ENCODE data around the gene ADK. TPM values are rescaled to one million over a fixed set of nuclear protein-coding genes. Genes with fewer than 3 reads are reported as not detected.
"Not testable (repeated sequence)": the region's sequence is repeated elsewhere in the genome, so short reads cannot be mapped to it uniquely, and the experiment has no call there.

The ADK gene
- total RNA-seq, 3 donors from 2014 or later = 27.2 to 50.8 (median 40.0) TPM

DNA sequence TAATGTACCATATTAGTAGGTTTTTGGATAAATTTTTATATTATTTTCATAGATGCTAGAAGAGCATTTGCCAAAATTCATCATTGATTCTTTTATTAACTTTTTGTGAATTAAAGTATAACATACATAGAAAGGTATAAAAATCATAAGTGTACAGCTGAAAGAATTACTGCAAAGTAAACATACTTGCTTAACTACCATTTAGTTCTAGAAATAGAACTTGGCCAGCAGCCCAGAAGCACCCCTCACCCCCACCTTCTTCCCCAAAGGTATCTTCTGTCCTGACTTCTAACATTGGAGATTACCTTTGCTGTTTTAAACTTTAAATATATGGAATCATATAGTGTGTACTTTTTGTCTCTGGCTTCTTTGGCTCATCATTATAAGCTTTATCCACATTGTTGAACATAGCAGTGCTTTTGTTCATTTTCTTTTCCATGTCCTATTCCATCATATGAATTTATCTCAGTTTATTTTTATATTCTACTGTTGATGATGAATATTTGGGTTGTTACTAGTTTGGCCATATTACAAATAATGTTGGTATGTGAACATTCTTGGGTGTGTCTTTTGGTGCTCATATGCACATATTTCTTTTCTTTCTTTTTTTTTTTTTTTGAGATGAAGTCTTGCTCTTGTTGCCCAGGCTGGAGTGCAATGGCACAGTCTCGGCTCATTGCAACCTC is 142.8 kb downstream of the ADK start:
- H3K9me3 ChIP-seq = no peaks in the 10 kb centered on the region
- no peak for DNase-seq (ENCODE audit: low spot score in 2 of 2)
- no peak overlapping the region for H3K27ac ChIP-seq
- no peaks in the 10 kb centered on the region for H3K36me3 ChIP-seq
- H3K4me3 ChIP-seq = no peak overlapping the region
- H3K4me1 ChIP-seq = no peaks in the 10 kb centered on the region
- intact Hi-C loops (cut with DNase I; ENCODE audit: low total_unique reads) = no loop called here
- no peaks in the 10 kb centered on the region for H3K27me3 ChIP-seq
- TF ChIP-seq, protein P1, sequence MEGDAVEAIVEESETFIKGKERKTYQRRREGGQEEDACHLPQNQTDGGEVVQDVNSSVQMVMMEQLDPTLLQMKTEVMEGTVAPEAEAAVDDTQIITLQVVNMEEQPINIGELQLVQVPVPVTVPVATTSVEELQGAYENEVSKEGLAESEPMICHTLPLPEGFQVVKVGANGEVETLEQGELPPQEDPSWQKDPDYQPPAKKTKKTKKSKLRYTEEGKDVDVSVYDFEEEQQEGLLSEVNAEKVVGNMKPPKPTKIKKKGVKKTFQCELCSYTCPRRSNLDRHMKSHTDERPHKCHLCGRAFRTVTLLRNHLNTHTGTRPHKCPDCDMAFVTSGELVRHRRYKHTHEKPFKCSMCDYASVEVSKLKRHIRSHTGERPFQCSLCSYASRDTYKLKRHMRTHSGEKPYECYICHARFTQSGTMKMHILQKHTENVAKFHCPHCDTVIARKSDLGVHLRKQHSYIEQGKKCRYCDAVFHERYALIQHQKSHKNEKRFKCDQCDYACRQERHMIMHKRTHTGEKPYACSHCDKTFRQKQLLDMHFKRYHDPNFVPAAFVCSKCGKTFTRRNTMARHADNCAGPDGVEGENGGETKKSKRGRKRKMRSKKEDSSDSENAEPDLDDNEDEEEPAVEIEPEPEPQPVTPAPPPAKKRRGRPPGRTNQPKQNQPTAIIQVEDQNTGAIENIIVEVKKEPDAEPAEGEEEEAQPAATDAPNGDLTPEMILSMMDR (IDR thresholded peaks at IDR 0.05) = no peak
- TF ChIP-seq POLR2AphosphoS5 (IDR thresholded peaks at IDR 0.05) (no peak), POLR2A (IDR thresholded peaks at IDR 0.05) (no peak)

DNA sequence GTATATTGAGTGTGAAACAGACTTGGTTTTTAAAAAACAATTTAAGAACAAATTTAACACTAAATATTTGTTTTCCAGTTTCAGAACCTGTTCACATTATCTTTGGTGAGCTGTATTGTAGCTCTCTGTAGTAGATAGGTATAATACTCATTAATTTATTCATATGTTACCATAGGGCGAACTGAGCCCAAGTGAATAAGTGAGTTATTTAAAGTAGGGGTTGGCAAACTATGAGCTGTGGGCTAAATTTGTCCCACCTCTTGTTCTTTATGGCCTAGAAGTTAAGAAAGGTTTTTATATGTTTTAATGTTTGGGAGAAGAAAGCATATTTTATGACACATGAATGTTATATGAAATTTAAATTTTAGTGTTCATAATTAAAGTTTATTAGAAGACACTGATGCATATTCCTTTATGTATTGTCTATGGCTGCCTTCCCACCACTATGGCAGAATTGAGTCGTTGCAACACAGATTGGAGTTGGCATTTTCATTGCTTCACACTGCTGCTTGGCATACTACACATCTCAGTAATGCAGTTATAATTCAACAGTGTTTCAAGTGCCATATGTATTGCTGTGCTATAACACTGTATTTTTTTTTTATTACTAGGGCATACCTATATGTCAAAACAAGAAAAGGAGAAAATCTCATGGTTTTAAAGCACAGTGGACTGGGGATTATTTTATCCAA is 146.5 kb downstream of the ADK start:
- Histone ChIP-seq H3K9me3 (no peaks in the 10 kb centered on the region), H3K4me3 (no peak overlapping the region), H3K27me3 (no peaks in the 10 kb centered on the region), H3K27ac (no peak overlapping the region), H3K36me3 (no peaks in the 10 kb centered on the region), H3K4me1 (no peaks in the 10 kb centered on the region)
- TF ChIP-seq POLR2A (IDR thresholded peaks at IDR 0.05) (no peak), POLR2AphosphoS5 (IDR thresholded peaks at IDR 0.05) (no peak)
- TF ChIP-seq, protein P1 (IDR thresholded peaks at IDR 0.05) = no peak
- intact Hi-C loops (cut with DNase I; ENCODE audit: low total_unique reads) = no loop called here
- DNase-seq (ENCODE audit: low spot score in 2 of 2) = no peak

DNA sequence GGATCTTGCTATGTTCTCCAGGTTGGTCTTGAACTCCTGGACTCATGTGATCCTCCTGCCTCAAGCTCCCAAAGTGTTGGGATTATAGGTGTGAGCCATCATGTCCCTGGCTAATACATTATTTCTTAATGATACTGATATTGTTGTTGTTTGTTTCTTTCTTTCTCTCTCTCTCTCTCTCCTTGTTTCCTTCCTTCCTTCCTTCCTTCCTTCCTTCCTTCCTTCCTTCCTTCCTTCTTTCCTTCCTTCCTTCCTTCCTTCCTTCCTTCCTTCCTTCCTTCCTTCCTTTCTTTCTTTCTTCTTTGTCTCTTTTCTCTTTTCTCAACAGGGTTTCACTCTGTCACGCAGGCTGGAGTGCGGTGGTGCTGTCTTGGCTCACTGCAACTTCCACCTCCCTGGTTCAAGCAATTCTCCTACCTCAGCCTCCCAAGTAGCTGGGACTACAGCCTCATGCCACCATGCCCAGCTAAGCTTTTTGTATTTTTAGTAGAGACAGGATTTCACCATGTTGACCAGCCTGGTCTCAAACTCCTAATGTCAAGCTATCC is 149.1 kb downstream of the ADK start:
- H3K9me3 ChIP-seq; intact Hi-C loops (cut with DNase I; ENCODE audit: low total_unique reads); H3K36me3 ChIP-seq; H3K4me3 ChIP-seq; H3K27ac ChIP-seq; DNase-seq (ENCODE audit: low spot score in 2 of 2); H3K27me3 ChIP-seq; H3K4me1 ChIP-seq: not testable (repeated sequence)

DNA sequence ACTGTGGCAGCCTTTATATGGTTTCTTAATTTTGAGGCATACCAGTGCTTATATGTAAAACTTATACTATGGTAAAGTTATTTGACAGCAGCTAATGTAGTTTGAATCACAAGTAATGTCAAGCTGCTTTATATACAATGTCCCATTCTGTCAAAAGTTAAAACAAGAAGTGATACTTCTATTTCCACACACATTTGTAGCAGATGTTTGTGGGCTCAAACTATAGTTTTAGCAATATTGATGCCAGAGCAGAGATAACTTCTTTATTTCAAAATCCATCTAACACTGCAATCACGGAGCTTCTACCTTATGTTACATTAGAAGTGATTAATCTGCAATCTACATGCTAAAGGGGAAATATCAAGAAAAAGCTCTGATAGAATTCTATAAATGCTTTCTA is 149.6 kb downstream of the ADK start:
- no peaks in the 10 kb centered on the region for H3K27me3 ChIP-seq
- no peak for DNase-seq (ENCODE audit: low spot score in 2 of 2)

DNA sequence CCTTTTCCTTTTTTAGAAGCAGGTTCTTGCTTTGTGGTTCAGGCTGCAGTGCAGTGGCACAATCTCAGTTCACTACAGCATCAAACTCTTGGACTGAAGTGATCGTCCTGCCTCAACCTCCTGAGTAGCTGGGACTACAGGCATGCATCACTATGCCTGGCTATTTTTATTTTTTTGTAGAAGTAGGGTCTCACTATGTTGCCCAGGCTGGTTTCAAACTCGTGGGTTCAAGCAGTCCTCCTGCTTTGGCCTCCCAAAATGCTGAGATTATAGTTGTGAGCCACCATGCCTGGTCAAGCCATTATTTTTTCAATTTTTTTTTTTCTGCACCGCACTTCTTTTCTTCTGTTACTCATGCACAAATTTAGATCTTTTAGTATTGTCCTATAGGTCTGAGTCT is 154.7 kb downstream of the ADK start:
- intact Hi-C loops (cut with DNase I; ENCODE audit: low total_unique reads) = no loop called here
- Histone ChIP-seq H3K9me3 (no peaks in the 10 kb centered on the region), H3K36me3 (no peaks in the 10 kb centered on the region), H3K27ac (no peak overlapping the region), H3K4me3 (no peak overlapping the region), H3K4me1 (no peaks in the 10 kb centered on the region), H3K27me3 (no peaks in the 10 kb centered on the region)
- no peak for DNase-seq (ENCODE audit: low spot score in 2 of 2)
- TF ChIP-seq POLR2A (IDR thresholded peaks at IDR 0.05) (no peak), POLR2AphosphoS5 (IDR thresholded peaks at IDR 0.05) (no peak)
- TF ChIP-seq, protein P1 (IDR thresholded peaks at IDR 0.05) = no peak

More for the DNA sequence above, 149.6 kb downstream of the ADK start:
- no peak overlapping the region for H3K4me3 ChIP-seq
- H3K27ac ChIP-seq = no peak overlapping the region
- TF ChIP-seq POLR2AphosphoS5 (IDR thresholded peaks at IDR 0.05) = no peak
- TF ChIP-seq POLR2A (IDR thresholded peaks at IDR 0.05) = no peak
- TF ChIP-seq, protein P1 (IDR thresholded peaks at IDR 0.05) = no peak
- intact Hi-C loops (cut with DNase I; ENCODE audit: low total_unique reads) = no loop called here
- no peaks in the 10 kb centered on the region for H3K4me1 ChIP-seq
- no peaks in the 10 kb centered on the region for H3K36me3 ChIP-seq
- no peaks in the 10 kb centered on the region for H3K9me3 ChIP-seq

Data from breast epithelium (tissue), 4 donors.